OCI-LY7 (cell line): Measurements from ENCODE around the gene BGLAP. TPM values are rescaled to one million over a fixed set of nuclear protein-coding genes. Genes with fewer than 3 reads are reported as not detected.

Source experiments
- BruUV-seq: library from RNA; stranded (reverse); fragments of 400-500 nt; replicated peaks from 2 replicates; lab custom pipeline; 2021; lab: Mats Ljungman, UMichigan
- CTCF ChIA-PET: fragments of 300-600 bp; sonication (Branson Sonifier 250); formaldehyde crosslinking; loops from one replicate; lab custom pipeline; 2022; ENCODE audit warnings: antibody characterized with exemption; ENCODE audit not compliant: unreplicated experiment; lab: Charles Lee
- POLR2A ChIA-PET: fragments of 300-600 bp; sonication (Branson Sonifier 250); formaldehyde crosslinking; loops from one replicate; lab custom pipeline; 2022; ENCODE audit warnings: antibody characterized with exemption; lab: Charles Lee
- DNase-seq: peaks from one replicate; pipeline ENCODE4 v3.0.0-alpha.2; 2015; ENCODE audit warnings: low spot score
- H2AFZ ChIP-seq: fragments of 200-600 bp; sonication (generic), shearing (Covaris generic); 2 replicates; pipeline ENCODE4 v1.6.1; 2014; ENCODE audit warnings: mild to moderate bottlenecking, antibody characterized with exemption, low read length, moderate library complexity
- H3K27ac ChIP-seq: fragments of 200-600 bp; sonication (generic); 2 replicates; pipeline ENCODE4 v1.5.1; 2014; ENCODE audit warnings: mixed run types, low read depth, mild to moderate bottlenecking, moderate library complexity, low read length, inconsistent platforms; ENCODE audit not compliant: poor library complexity, severe bottlenecking
- H3K36me3 ChIP-seq: fragments of 200-600 bp; sonication (generic); 2 replicates; pipeline ENCODE4 v1.6.1; 2014; ENCODE audit warnings: mild to moderate bottlenecking, antibody characterized with exemption, low read length, moderate library complexity, mixed read lengths; ENCODE audit not compliant: insufficient read depth
- H3K4me1 ChIP-seq: fragments of 200-600 bp; sonication (generic); 2 replicates; pipeline ENCODE4 v1.5.1; 2014; ENCODE audit warnings: mild to moderate bottlenecking, low read length; ENCODE audit not compliant: insufficient read depth, poor library complexity, severe bottlenecking
- H3K4me2 ChIP-seq: fragments of 200-600 bp; sonication (generic); 2 replicates; pipeline ENCODE4 v1.6.1; 2014; ENCODE audit warnings: mild to moderate bottlenecking, low read length
- H3K4me3 ChIP-seq: fragments of 200-600 bp; sonication (generic); 2 replicates; pipeline ENCODE4 v1.5.1; 2014; ENCODE audit warnings: mild to moderate bottlenecking, low read depth, low read length; ENCODE audit not compliant: poor library complexity, severe bottlenecking
- H3K79me2 ChIP-seq: fragments of 200-600 bp; sonication (generic); 2 replicates; pipeline ENCODE4 v1.6.1; 2016; ENCODE audit warnings: low read depth, mild to moderate bottlenecking, low read length, moderate library complexity, mixed read lengths; ENCODE audit not compliant: insufficient read depth
- H3K9me2 ChIP-seq: fragments of 200-600 bp; sonication (generic); 2 replicates; pipeline ENCODE4 v1.6.1; 2016; ENCODE audit warnings: mild to moderate bottlenecking, low read length, mixed read lengths; ENCODE audit not compliant: insufficient read depth
- H3K9me3 ChIP-seq: fragments of 200-600 bp; sonication (generic); 2 replicates; pipeline ENCODE4 v1.6.1; 2014; ENCODE audit warnings: mild to moderate bottlenecking, mixed run types, low read length, mixed read lengths
- H4K20me1 ChIP-seq: fragments of 200-600 bp; sonication (generic); 2 replicates; pipeline ENCODE4 v1.6.1; 2014; ENCODE audit warnings: mild to moderate bottlenecking, antibody characterized with exemption, low read length, moderate library complexity, mixed read lengths; ENCODE audit not compliant: insufficient read depth
- EZH2phosphoT487 ChIP-seq: fragments of 200-600 bp; sonication (generic); IDR thresholded peaks from 2 replicates; pipeline ENCODE4 v1.6.1; 2018; ENCODE audit warnings: low read depth, borderline replicate concordance, mild to moderate bottlenecking, mixed run types, antibody characterized with exemption, low read length, moderate library complexity, mixed read lengths
- intact Hi-C: fragments of 100-400 bp; cut with micrococcal nuclease; formaldehyde crosslinking; loops from one replicate; pipeline ENCODE4 v1.10.0; 2022; ENCODE audit not compliant: unreplicated experiment
- total RNA-seq, 2 experiments: library from RNA; depleted of rRNA in 1 of 2; stranded (reverse); fragments of >200 nt in 1 of 2; shearing (Covaris generic) in 1 of 2; gene quantifications; 2 replicates each; pipeline ENCODE4 v1.2.3, GENCODE V29; 2014 to 2022
- TF ChIP-seq, protein P1 (sequence below): fragments of 200-600 bp; sonication (generic); conservative IDR thresholded peaks from 2 replicates; pipeline ENCODE4 v1.5.1; 2014; ENCODE audit warnings: mild to moderate bottlenecking, antibody characterized with exemption, low read length, moderate library complexity, mixed read lengths

BGLAP gene
- total RNA-seq, 2 experiments from 2014 or later: 3.7 to 6.0 TPM

DNA sequence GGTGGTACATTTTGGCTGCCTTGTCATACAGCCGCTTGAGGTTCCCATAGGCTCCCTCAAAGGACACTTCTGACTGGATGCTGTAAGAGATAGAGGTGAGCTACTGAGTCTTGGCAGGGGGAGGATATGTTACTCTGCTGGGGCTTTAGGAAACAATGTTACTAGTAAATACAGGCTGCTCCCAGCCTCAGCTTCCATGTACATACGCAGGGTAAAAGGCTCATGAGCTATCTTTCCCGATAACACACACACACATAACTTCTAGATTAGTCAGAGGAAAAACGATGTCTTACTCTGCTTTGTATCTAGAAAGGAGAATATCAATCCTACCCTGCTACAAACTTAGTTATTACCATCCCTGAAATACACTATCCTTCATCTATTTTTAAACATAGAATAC is 26.4 kb downstream of the BGLAP start:
- Histone ChIP-seq H3K27ac (no peak overlapping the region), H3K4me2 (no peak overlapping the region), H3K9me3 (no peaks in the 10 kb centered on the region), H3K4me3 (no peak overlapping the region), H4K20me1 (no peaks in the 10 kb centered on the region), H3K9me2 (no peaks in the 10 kb centered on the region), H2AFZ (no peak overlapping the region), H3K79me2 (no peaks in the 10 kb centered on the region), H3K36me3 (peaks cover 93% of the 10 kb centered on the region), H3K4me1 (no peaks in the 10 kb centered on the region)
- CTCF ChIA-PET: no interaction called here
- TF ChIP-seq EZH2phosphoT487: no peak
- TF ChIP-seq, protein P1, sequence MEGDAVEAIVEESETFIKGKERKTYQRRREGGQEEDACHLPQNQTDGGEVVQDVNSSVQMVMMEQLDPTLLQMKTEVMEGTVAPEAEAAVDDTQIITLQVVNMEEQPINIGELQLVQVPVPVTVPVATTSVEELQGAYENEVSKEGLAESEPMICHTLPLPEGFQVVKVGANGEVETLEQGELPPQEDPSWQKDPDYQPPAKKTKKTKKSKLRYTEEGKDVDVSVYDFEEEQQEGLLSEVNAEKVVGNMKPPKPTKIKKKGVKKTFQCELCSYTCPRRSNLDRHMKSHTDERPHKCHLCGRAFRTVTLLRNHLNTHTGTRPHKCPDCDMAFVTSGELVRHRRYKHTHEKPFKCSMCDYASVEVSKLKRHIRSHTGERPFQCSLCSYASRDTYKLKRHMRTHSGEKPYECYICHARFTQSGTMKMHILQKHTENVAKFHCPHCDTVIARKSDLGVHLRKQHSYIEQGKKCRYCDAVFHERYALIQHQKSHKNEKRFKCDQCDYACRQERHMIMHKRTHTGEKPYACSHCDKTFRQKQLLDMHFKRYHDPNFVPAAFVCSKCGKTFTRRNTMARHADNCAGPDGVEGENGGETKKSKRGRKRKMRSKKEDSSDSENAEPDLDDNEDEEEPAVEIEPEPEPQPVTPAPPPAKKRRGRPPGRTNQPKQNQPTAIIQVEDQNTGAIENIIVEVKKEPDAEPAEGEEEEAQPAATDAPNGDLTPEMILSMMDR: no peak
- BruUV-seq: no TSS peak
- intact Hi-C loops: no loop called here
- POLR2A ChIA-PET: interaction anchor here (0.5 kb wide), 1 partner anchor 126 kb away, joined by 4 read pairs; no protein-coding TSS in a partner anchor
- no peak for DNase-seq

DNA sequence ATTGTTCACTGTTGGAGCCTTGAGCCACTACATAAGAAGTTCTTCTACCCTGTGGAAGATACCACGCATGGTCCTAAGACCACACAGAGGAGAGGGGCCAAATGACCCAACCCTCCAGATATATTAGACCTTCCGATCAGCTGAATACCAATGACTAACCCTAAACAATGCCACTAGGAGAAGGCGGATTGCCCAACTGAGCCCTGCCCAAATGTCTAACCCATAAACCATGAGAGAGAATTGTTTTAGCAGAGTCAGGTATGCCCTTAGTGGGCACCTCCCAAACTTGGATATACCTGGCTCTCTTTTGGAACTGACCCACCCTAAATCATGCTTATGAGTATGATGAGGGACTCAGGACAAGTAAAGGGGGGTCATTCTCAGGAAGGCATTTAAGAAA is 28.3 kb downstream of the BGLAP start:
- no peak for DNase-seq
- intact Hi-C loops: no loop called here
- BruUV-seq: no TSS peak
- Histone ChIP-seq H3K4me3 (no peak overlapping the region), H3K27ac (no peak overlapping the region), H3K36me3 (peaks cover 94% of the 10 kb centered on the region), H3K9me2 (no peaks in the 10 kb centered on the region), H3K4me2 (no peak overlapping the region), H4K20me1 (no peaks in the 10 kb centered on the region), H2AFZ (no peak overlapping the region), H3K79me2 (no peaks in the 10 kb centered on the region), H3K9me3 (no peaks in the 10 kb centered on the region), H3K4me1 (no peaks in the 10 kb centered on the region)
- ChIA-PET POLR2A (interaction anchor here (0.7 kb wide), 1 partner anchor 9 kb away, joined by 4 read pairs; no protein-coding TSS in a partner anchor), CTCF (no interaction called here)
- TF ChIP-seq, protein P1: no peak
- TF ChIP-seq EZH2phosphoT487: no peak

DNA sequence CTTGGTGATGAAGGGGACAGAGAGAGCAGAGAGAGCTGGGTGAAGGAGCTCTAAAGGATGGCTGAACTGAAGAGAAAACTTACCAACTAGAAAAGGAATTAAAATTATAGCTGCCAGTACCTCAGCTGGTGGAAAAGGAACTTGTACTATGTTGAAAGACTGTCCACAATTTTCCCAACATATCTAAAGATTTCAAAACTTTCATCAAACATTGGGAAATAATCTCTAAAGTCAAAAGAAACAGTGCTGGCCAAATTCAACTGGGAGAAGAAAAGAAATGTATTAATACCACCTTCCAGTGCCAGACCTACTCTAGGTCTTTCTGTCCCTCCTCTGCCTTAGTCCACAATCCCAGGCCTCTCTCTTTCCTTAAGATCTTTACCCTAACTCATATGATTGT is 34.5 kb downstream of the BGLAP start:
- Histone ChIP-seq H2AFZ (no peak overlapping the region), H3K27ac (no peak overlapping the region), H3K9me2 (no peaks in the 10 kb centered on the region), H3K36me3 (peaks cover 88% of the 10 kb centered on the region), H4K20me1 (peaks cover 15% of the 10 kb centered on the region; the same call in 1 of the 2 replicates), H3K9me3 (no peaks in the 10 kb centered on the region), H3K4me3 (no peak overlapping the region), H3K4me1 (peaks cover 17% of the 10 kb centered on the region), H3K79me2 (peaks cover 34% of the 10 kb centered on the region), H3K4me2 (no peak overlapping the region)
- DNase-seq: no peak
- POLR2A ChIA-PET: interaction anchor here (0.6 kb wide), 1 partner anchor 402 kb away, joined by 3 read pairs; no protein-coding TSS in a partner anchor
- CTCF ChIA-PET: no interaction called here
- no peak for TF ChIP-seq EZH2phosphoT487
- TF ChIP-seq, protein P1: no peak
- intact Hi-C loops: no loop called here
- no TSS peak for BruUV-seq
